Erythroblast (primary cell): ENCODE results near the gene PLPPR1.

Experiments
- GATA1 ChIP-seq: IDR thresholded peaks from 2 replicates; pipeline ENCODE4 v1.6.1; 2011; ENCODE audit warnings: low read depth, mild to moderate bottlenecking, control low read depth, low read length, moderate library complexity
- POLR2A ChIP-seq: IDR thresholded peaks from 2 replicates; pipeline ENCODE4 v1.6.1; 2011; ENCODE audit warnings: mild to moderate bottlenecking, low read length

DNA sequence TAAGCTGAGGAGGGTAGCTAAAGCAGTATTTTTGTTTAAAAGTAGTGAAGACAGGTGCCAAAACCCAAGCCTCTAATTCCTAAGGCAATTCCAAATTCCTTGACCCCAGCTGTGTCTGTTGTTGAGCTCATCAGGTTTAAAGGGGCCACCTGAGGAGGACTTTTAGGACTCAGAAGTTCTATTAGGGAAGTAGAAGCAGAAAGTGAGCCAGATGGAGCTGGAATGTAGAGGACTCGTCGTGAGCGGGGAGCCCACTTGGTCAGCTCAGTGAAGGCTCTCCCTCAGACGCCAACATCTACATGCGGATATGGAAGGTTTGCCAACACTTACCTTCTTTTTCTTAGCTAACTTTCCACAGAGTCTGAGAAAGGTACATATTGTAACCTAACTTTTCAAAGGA lies 102.8 kb downstream of the PLPPR1 start:
- TF ChIP-seq POLR2A (no peak), GATA1 (no peak)
